ENCODE results near the gene NOL9.

The NOL9 gene

DNA sequence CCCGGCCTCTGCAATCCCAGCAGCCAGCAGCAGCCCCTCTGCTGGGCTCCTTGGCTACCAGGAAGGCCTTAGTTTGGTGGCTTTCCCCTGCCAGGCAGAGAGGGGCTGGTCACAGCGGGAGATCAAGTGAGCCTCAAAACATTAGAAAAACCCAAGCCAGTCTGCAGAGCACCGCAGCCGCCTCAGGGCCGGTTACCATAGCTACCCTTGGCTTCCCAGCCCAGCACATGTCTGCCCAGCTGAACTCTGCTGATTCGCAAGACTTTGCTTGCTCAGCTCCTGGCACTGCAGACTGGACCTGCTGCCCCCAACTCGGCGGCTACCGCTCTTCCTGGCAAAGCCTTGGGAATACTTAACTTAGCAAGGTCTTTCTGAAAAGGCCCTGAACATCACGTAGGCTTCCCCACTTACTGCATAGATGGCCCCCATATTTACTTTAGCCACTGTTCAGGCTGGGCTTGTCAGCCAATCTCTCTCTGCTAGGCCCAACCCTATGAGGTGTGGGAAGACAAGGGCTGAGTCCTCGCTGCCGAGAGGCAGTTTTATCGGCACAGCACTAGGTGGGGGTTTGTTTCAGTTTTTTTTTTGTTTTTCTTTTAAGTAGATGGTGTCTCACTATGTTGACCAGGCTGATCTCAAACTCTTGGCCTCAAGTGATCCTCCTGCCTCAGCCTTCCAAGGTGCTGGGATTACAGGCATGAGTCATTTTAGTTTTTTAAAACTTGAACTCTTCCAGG is 34.2 kb downstream of the NOL9 start:
- TF ChIP-seq CTCF (IDR thresholded peaks at IDR 0.05): no peak

- no peak for TF ChIP-seq CTCF (IDR thresholded peaks at IDR 0.05)
These were observed 34.8 kb downstream of the NOL9 start for GRCh38 chr1:6519491-6519934.

DNA sequence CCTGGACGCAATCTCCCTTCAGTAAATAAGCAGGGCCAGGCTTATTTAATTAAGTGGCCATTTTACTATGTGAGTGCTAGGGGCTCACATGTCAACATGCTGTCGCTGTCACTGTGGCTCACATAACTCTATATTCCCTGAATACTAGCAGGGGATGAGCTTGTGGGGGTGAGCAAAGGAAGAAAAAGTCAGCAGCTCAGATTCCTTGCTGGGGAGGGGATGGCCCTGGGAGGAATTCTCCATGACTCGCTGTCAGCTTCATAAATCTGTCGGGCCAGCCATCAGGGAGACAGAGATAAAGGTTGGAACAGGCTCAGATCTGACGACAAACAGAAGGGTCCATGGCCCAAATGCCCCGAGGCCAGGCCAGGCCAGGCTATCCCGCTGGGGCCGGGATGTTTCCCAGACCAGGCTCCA is 36.9 kb downstream of the NOL9 start:
- no peak for TF ChIP-seq CTCF (IDR thresholded peaks at IDR 0.05)

GRCh38 chr1:6515771-6516170 is 38.5 kb downstream of the NOL9 start:
- no peak for TF ChIP-seq CTCF (IDR thresholded peaks at IDR 0.05)

GRCh38 chr1:6513320-6513801 is 41.0 kb downstream of the NOL9 start:
- TF ChIP-seq CTCF (IDR thresholded peaks at IDR 0.05): no peak

DNA sequence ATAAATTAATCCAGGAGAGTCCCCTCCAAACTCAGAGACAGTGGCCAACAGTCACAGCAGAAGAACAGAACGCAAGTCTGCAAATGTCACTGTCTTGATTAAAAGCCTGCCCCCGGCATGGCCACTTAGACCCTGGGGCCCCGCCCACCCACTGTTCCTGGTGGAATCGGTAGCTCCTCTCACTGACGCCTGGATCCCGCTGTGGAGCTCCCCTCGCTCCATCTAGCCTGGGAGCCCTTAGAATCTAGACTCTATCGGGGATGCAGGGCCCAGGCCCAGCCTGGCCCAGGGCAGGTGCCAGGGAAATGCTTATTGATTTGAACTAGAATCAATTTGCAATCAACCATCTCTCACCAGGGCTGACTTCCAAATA is 41.4 kb downstream of the NOL9 start:
- no peak for TF ChIP-seq CTCF (IDR thresholded peaks at IDR 0.05)

DNA sequence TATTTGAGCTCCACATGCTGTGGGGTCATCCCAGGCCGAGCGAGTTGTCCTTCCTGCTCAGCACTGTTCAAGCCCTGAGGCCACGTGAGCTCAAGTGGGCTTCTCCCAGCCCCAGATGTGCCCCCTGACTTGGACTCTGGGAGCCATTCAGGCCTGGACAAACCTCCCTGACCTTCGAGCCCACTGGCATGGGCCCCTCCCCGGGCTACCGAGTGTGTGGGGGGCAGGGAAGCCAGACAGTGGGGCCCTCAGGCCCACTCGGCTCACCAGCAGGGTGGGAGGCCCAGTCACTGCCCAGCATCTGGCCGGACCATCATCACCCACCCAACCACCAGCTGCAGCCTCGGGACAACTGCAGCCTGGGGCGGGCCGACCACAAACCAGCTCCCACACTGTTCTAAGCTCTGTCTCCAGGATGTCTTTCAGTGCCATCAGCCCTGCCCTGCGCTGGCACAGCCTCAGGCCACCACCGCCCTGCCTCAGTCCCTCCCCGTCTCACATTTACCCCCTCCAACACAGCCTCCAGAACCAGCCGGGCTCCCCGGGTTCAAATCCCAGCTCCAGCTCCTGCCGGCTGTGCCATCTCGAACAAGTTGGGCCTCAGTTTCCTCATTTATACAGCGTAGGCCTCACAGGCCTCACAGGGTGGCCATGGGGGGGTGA is 41.9 kb downstream of the NOL9 start:
- no peak for TF ChIP-seq CTCF (IDR thresholded peaks at IDR 0.05)

Data from LNCAP (cell line).